ENCODE measurements around the gene PAK5. TPM values are rescaled to one million over a fixed set of nuclear protein-coding genes. Genes with fewer than 3 reads are reported as not detected.

Gene PAK5
- total and polyA plus RNA-seq, 9 of the 15 experiments (the other 6 are each of a cell fraction or from before 2014, with no cell fraction given): not detected

DNA sequence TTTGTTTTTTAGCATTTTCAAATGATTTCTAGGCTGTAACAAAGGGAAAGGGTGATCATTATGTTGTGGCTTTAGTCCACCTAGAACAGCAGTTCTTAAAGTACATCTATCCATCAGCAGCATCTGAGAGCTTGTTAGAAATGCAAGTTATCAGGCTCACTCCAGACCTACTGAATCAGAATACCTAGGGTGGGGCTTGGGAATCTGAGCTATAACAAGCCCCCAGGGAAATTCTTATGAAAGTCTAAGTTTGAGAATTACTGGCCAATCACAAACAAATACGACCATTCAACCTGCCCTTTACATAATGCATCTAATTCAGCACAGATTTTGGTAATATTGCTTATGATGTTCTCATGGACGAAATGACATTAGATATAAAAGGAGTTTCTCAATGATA, 201.0 kb downstream of the PAK5 start:
- Histone ChIP-seq H2AFZ (ENCODE audit: low read depth, low read length) (no peak overlapping the region), H3K9me3 (replicated peaks; ENCODE audit: control insufficient read depth, insufficient read depth, low read depth, low read length) (no peaks in the 10 kb centered on the region), H4K20me1 (replicated peaks; ENCODE audit: control insufficient read depth, insufficient read depth, low read length) (no peaks in the 10 kb centered on the region), H3K4me2 (ENCODE audit: insufficient read depth, low read length) (no peak overlapping the region), H3K27me3 (ENCODE audit: control insufficient read depth in 2 of 2, insufficient read depth in 2 of 2, low read length in 2 of 2) (no peaks in the 10 kb centered on the region), H3K9me1 (ENCODE audit: control insufficient read depth, insufficient read depth, low read length) (no peaks in the 10 kb centered on the region), H3K79me2 (ENCODE audit: control insufficient read depth, insufficient read depth, low read length) (no peaks in the 10 kb centered on the region), H3K4me3 (no peak overlapping the region), H3K36me3 (ENCODE audit: control insufficient read depth, insufficient read depth, low read length) (no peaks in the 10 kb centered on the region), H3K9ac (ENCODE audit: insufficient read depth in 1 of 2, low read depth in 2 of 2, low read length in 2 of 2) (no peak overlapping the region), H3K27ac (ENCODE audit: extremely low read depth, low read depth, low read length) (no peak overlapping the region), H3K4me1 (replicated peaks in 1 of 2; ENCODE audit: control insufficient read depth in 2 of 2, insufficient read depth in 2 of 2, low read length in 2 of 2) (no peaks in the 10 kb centered on the region)
- CTCF ChIA-PET (ENCODE audit: low intra/inter-chr PET ratio): no interaction called here
- WGBS (ENCODE audit: insufficient coverage, low coverage, missing lambda C conversion rate): 5% methylated on average over 2 of the region's 2 CpGs
- ATAC-seq (no peak), FAIRE-seq (no peak), DNase-seq (ENCODE audit: extremely low read depth in 1 of 4, low spot score in 3 of 4) (no peak)
- POLR2A ChIA-PET: no interaction called here
- in situ Hi-C loops (cut with MboI) (no loop called here), intact Hi-C loops (cut with micrococcal nuclease) (no loop called here)
- no TSS peak for BruUV-seq (replicated peaks)
- TF ChIP-seq OTX1 (CRISPR knock-in tag; IDR thresholded peaks at IDR 0.05) (no peak), CBX5 (IDR thresholded peaks at IDR 0.05; ENCODE audit: borderline replicate concordance, low read depth) (no peak), NFATC3 (IDR thresholded peaks at IDR 0.05) (no peak)
- TF ChIP-seq, protein P1, sequence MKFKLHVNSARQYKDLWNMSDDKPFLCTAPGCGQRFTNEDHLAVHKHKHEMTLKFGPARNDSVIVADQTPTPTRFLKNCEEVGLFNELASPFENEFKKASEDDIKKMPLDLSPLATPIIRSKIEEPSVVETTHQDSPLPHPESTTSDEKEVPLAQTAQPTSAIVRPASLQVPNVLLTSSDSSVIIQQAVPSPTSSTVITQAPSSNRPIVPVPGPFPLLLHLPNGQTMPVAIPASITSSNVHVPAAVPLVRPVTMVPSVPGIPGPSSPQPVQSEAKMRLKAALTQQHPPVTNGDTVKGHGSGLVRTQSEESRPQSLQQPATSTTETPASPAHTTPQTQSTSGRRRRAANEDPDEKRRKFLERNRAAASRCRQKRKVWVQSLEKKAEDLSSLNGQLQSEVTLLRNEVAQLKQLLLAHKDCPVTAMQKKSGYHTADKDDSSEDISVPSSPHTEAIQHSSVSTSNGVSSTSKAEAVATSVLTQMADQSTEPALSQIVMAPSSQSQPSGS (CRISPR knock-in tag; IDR thresholded peaks at IDR 0.05): no peak

DNA sequence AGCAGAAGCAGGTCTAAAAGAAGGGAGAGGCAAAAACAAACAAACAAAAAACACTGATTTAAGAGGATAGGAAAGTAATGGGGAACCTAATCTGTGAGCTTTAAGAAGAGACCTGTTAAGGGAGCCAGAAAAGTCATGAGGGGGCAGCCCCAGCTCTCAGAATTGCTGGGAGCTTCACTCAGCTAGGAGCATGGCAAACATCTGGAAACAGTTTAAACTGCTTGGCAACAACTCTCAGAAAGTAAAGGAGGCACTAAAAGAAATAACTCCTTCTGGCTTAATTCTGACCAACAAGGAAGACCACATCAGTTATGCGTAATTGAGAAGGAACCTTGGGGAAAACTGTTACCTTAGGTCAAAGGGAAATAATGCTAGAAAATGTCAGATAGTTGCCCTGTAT, 203.1 kb downstream of the PAK5 start:
- POLR2A ChIA-PET: no interaction called here
- Histone ChIP-seq H3K9me3 (replicated peaks; ENCODE audit: control insufficient read depth, insufficient read depth, low read depth, low read length) (no peaks in the 10 kb centered on the region), H3K36me3 (ENCODE audit: control insufficient read depth, insufficient read depth, low read length) (no peaks in the 10 kb centered on the region), H4K20me1 (replicated peaks; ENCODE audit: control insufficient read depth, insufficient read depth, low read length) (no peaks in the 10 kb centered on the region), H3K27me3 (ENCODE audit: control insufficient read depth in 2 of 2, insufficient read depth in 2 of 2, low read length in 2 of 2) (no peaks in the 10 kb centered on the region), H2AFZ (ENCODE audit: low read depth, low read length) (no peak overlapping the region), H3K4me2 (ENCODE audit: insufficient read depth, low read length) (no peak overlapping the region), H3K4me3 (no peak overlapping the region), H3K27ac (ENCODE audit: extremely low read depth, low read depth, low read length) (no peak overlapping the region), H3K9ac (ENCODE audit: insufficient read depth in 1 of 2, low read depth in 2 of 2, low read length in 2 of 2) (no peak overlapping the region), H3K79me2 (ENCODE audit: control insufficient read depth, insufficient read depth, low read length) (no peaks in the 10 kb centered on the region), H3K9me1 (ENCODE audit: control insufficient read depth, insufficient read depth, low read length) (no peaks in the 10 kb centered on the region), H3K4me1 (replicated peaks in 1 of 2; ENCODE audit: control insufficient read depth in 2 of 2, insufficient read depth in 2 of 2, low read length in 2 of 2) (no peaks in the 10 kb centered on the region)
- ATAC-seq (no peak), DNase-seq (ENCODE audit: extremely low read depth in 1 of 4, low spot score in 3 of 4) (no peak), FAIRE-seq (no peak)
- in situ Hi-C loops (cut with MboI): no loop called here
- intact Hi-C loops (cut with micrococcal nuclease): no loop called here
- BruUV-seq (replicated peaks): no TSS peak
- WGBS (ENCODE audit: insufficient coverage, low coverage, missing lambda C conversion rate): 0% methylated on average over 1 of the region's 1 CpG
- CTCF ChIA-PET (ENCODE audit: low intra/inter-chr PET ratio): no interaction called here
- TF ChIP-seq, protein P2, sequence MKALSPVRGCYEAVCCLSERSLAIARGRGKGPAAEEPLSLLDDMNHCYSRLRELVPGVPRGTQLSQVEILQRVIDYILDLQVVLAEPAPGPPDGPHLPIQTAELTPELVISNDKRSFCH (CRISPR knock-in tag; IDR thresholded peaks at IDR 0.05): no peak
- TF ChIP-seq, protein P2 (tag; IDR thresholded peaks at IDR 0.05): no peak
- TF ChIP-seq ZFP36 (IDR thresholded peaks at IDR 0.05; ENCODE audit: low read depth, low read length, partially characterized antibody) (no peak), ZNF274 (IDR thresholded peaks at IDR 0.05; ENCODE audit: borderline replicate concordance, low read depth, low read length) (no peak), CBX8 (IDR thresholded peaks at IDR 0.05; ENCODE audit: borderline replicate concordance, extremely low read depth, low read depth, low read length, poor library complexity, severe bottlenecking) (no peak)
